Hypothalamus (tissue), 51 donors: ENCODE data around the gene CLDN22.
"Not testable (repeated sequence)": the region's sequence is repeated elsewhere in the genome, so short reads cannot be mapped to it uniquely, and the experiment has no call there.

ENCODE experiments used
- DNase-seq, 51 donors: peaks; one replicate each; lab custom pipeline; 2025; lab: John Stamatoyannopoulos, UW

The CLDN22 gene

GRCh38 chr4:183347566-183347965 lies 27.5 kb upstream of the CLDN22 start:
- no peak for DNase-seq

GRCh38 chr4:183347146-183347545 lies 27.1 kb upstream of the CLDN22 start:
- DNase-seq = no peak

GRCh38 chr4:183345261-183345660 lies 25.2 kb upstream of the CLDN22 start:
- no peak for DNase-seq

- DNase-seq = no peak
Observed at GRCh38 chr4:183344523-183345255, 24.6 kb upstream of the CLDN22 start.

GRCh38 chr4:183343730-183344129 lies 23.7 kb upstream of the CLDN22 start:
- no peak for DNase-seq

GRCh38 chr4:183342541-183343533 lies 22.8 kb upstream of the CLDN22 start:
- peak in 1 of 51 donors; percentile 10 for DNase-seq

- DNase-seq = no peak
Observed at GRCh38 chr4:183337833-183338232, 17.8 kb upstream of the CLDN22 start.

GRCh38 chr4:183337349-183337748 lies 17.3 kb upstream of the CLDN22 start:
- no peak for DNase-seq

GRCh38 chr4:183335369-183335940 lies 15.4 kb upstream of the CLDN22 start:
- no peak for DNase-seq

GRCh38 chr4:183333983-183334382 lies 13.9 kb upstream of the CLDN22 start:
- no peak for DNase-seq

- DNase-seq = no peak
Observed at GRCh38 chr4:183333202-183333601, 13.1 kb upstream of the CLDN22 start.

- no peak for DNase-seq
Observed at GRCh38 chr4:183332447-183332846, 12.4 kb upstream of the CLDN22 start.

- DNase-seq = no peak
Observed at GRCh38 chr4:183330841-183331240, 10.8 kb upstream of the CLDN22 start.

- DNase-seq = no peak
Observed at GRCh38 chr4:183329954-183330742, 10.1 kb upstream of the CLDN22 start.

- no peak for DNase-seq
Observed at GRCh38 chr4:183329244-183329643, 9.2 kb upstream of the CLDN22 start.

- DNase-seq = no peak
Observed at GRCh38 chr4:183328832-183329231, 8.8 kb upstream of the CLDN22 start.

- DNase-seq = no peak
Observed at GRCh38 chr4:183327827-183328226, 7.8 kb upstream of the CLDN22 start.

GRCh38 chr4:183326853-183327252 lies 6.8 kb upstream of the CLDN22 start:
- no peak for DNase-seq

GRCh38 chr4:183326387-183326786 lies 6.3 kb upstream of the CLDN22 start:
- DNase-seq = not testable (repeated sequence)

- no peak for DNase-seq
Observed at GRCh38 chr4:183324619-183325018, 4.5 kb upstream of the CLDN22 start.
